Measurements from ENCODE around the gene RUSC1.

RUSC1 gene

GRCh38 chr1:155300024-155300423 lies 20.7 kb upstream of the RUSC1 start:
- no peak for TF ChIP-seq CTCF (IDR thresholded peaks at IDR 0.05; ENCODE audit: insufficient read depth, low read length, poor library complexity, severe bottlenecking)
- Histone ChIP-seq H3K4me3 (replicated peaks; ENCODE audit: low read depth, low read length) (no peak overlapping the region), H3K36me3 (ENCODE audit: control insufficient read depth, insufficient read depth, low read length) (no peaks in the 10 kb centered on the region), H3K27me3 (replicated peaks; ENCODE audit: control insufficient read depth, insufficient read depth, low read length) (no peaks in the 10 kb centered on the region)
- no peak for DNase-seq (ENCODE audit: extremely low read depth, insufficient read length)

GRCh38 chr1:155300553-155301329 lies 20.0 kb upstream of the RUSC1 start:
- Histone ChIP-seq H3K4me3 (replicated peaks; ENCODE audit: low read depth, low read length) (no peak overlapping the region), H3K27me3 (replicated peaks; ENCODE audit: control insufficient read depth, insufficient read depth, low read length) (no peaks in the 10 kb centered on the region), H3K36me3 (ENCODE audit: control insufficient read depth, insufficient read depth, low read length) (no peaks in the 10 kb centered on the region)
- no peak for TF ChIP-seq CTCF (IDR thresholded peaks at IDR 0.05; ENCODE audit: insufficient read depth, low read length, poor library complexity, severe bottlenecking)
- no peak for DNase-seq (ENCODE audit: extremely low read depth, insufficient read length)

GRCh38 chr1:155301342-155301841 lies 19.3 kb upstream of the RUSC1 start, which contains the start of gene PKLR:
Gene PKLR, minus strand, starts transcription at chr1:155301438. Its CDS starts 43 bp downstream, at chr1:155301395.
- no peak for DNase-seq (ENCODE audit: extremely low read depth, insufficient read length)
- no peak for TF ChIP-seq CTCF (IDR thresholded peaks at IDR 0.05; ENCODE audit: insufficient read depth, low read length, poor library complexity, severe bottlenecking)
- H3K36me3 ChIP-seq (ENCODE audit: control insufficient read depth, insufficient read depth, low read length) = no peaks in the 10 kb centered on the region
- H3K4me3 ChIP-seq (replicated peaks; ENCODE audit: low read depth, low read length) = no peak within 1 kb of the TSS
- H3K27me3 ChIP-seq (replicated peaks; ENCODE audit: control insufficient read depth, insufficient read depth, low read length) = no peaks in the 10 kb centered on the region

GRCh38 chr1:155304558-155305063 lies 16.1 kb upstream of the RUSC1 start:
- no peaks in the 10 kb centered on the region for H3K27me3 ChIP-seq (replicated peaks; ENCODE audit: control insufficient read depth, insufficient read depth, low read length)
- no peak for DNase-seq (ENCODE audit: extremely low read depth, insufficient read length)
- H3K4me3 ChIP-seq (replicated peaks; ENCODE audit: low read depth, low read length) = no peak overlapping the region
- no peaks in the 10 kb centered on the region for H3K36me3 ChIP-seq (ENCODE audit: control insufficient read depth, insufficient read depth, low read length)
- no peak for TF ChIP-seq CTCF (IDR thresholded peaks at IDR 0.05; ENCODE audit: insufficient read depth, low read length, poor library complexity, severe bottlenecking)

GRCh38 chr1:155305881-155306391 lies 14.8 kb upstream of the RUSC1 start:
- no peak for TF ChIP-seq CTCF (IDR thresholded peaks at IDR 0.05; ENCODE audit: insufficient read depth, low read length, poor library complexity, severe bottlenecking)
- Histone ChIP-seq H3K27me3 (replicated peaks; ENCODE audit: control insufficient read depth, insufficient read depth, low read length) (no peaks in the 10 kb centered on the region), H3K4me3 (replicated peaks; ENCODE audit: low read depth, low read length) (no peak overlapping the region), H3K36me3 (ENCODE audit: control insufficient read depth, insufficient read depth, low read length) (no peaks in the 10 kb centered on the region)
- DNase-seq (ENCODE audit: extremely low read depth, insufficient read length) = no peak

Measured in GM06990 (cell line).